ENCODE results near the gene FYCO1. TPM values are rescaled to one million over a fixed set of nuclear protein-coding genes. Genes with fewer than 3 reads are reported as not detected.

FYCO1 gene
- total RNA-seq, 1 experiment from 2014 or later = 15.4 TPM

DNA sequence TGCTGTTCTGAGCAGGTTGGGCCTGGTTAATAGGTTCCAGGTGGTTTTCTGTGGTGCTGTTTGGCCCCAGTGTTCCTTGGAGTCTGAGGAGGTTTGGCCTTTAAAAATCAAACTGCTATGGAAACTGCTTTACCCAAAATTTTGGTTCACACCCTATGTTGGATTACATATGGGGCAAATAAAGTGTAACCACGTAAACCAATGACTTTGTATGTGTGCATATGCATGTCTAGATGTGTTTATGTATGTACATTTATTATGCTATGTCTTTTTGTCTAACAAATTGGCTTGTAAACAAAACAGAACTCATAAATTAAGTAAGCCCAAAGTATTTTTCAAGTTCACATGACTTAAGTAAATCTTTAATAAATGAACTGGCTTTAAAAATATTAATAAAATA lies 40.6 kb upstream of the FYCO1 start:
- no peak for DNase-seq
- H3K9me2 ChIP-seq (replicated peaks; ENCODE audit: low read length) = no peaks in the 10 kb centered on the region
- no peak overlapping the region for H3K4me2 ChIP-seq (ENCODE audit: low read length)
- no peaks in the 10 kb centered on the region for H3K36me3 ChIP-seq (ENCODE audit: low read depth, low read length)
- no peaks in the 10 kb centered on the region for H3F3A ChIP-seq (ENCODE audit: low read length, unreplicated experiment)
- H3K27ac ChIP-seq (ENCODE audit: low read length) = no peak overlapping the region
- intact Hi-C loops (cut with micrococcal nuclease) = no loop called here
- no peak overlapping the region for H3K9ac ChIP-seq (ENCODE audit: low read length)
- BruUV-seq (replicated peaks) = no TSS peak
- CTCF ChIA-PET = no interaction called here
- H2AFZ ChIP-seq (ENCODE audit: low read length) = no peak overlapping the region
- TF ChIP-seq, protein P1, sequence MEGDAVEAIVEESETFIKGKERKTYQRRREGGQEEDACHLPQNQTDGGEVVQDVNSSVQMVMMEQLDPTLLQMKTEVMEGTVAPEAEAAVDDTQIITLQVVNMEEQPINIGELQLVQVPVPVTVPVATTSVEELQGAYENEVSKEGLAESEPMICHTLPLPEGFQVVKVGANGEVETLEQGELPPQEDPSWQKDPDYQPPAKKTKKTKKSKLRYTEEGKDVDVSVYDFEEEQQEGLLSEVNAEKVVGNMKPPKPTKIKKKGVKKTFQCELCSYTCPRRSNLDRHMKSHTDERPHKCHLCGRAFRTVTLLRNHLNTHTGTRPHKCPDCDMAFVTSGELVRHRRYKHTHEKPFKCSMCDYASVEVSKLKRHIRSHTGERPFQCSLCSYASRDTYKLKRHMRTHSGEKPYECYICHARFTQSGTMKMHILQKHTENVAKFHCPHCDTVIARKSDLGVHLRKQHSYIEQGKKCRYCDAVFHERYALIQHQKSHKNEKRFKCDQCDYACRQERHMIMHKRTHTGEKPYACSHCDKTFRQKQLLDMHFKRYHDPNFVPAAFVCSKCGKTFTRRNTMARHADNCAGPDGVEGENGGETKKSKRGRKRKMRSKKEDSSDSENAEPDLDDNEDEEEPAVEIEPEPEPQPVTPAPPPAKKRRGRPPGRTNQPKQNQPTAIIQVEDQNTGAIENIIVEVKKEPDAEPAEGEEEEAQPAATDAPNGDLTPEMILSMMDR (conservative IDR thresholded peaks at IDR 0.05; ENCODE audit: low read depth, low read length) = no peak
- no peak for TF ChIP-seq EZH2 (IDR thresholded peaks at IDR 0.05; ENCODE audit: low read length, unreplicated experiment)
- no peak for TF ChIP-seq EZH2phosphoT487 (IDR thresholded peaks at IDR 0.05; ENCODE audit: borderline replicate concordance, low read length)
- no peaks in the 10 kb centered on the region for H3K27me3 ChIP-seq (ENCODE audit: low read length)
- POLR2A ChIA-PET (ENCODE audit: unreplicated experiment) = no interaction called here
- no peaks in the 10 kb centered on the region for H3K4me1 ChIP-seq (ENCODE audit: insufficient read depth, low read length)
- ATAC-seq = no peak
- H3K79me2 ChIP-seq (ENCODE audit: low read length) = no peaks in the 10 kb centered on the region
- H3K4me3 ChIP-seq (ENCODE audit: low read length) = no peak overlapping the region
- no peaks in the 10 kb centered on the region for H4K20me1 ChIP-seq (ENCODE audit: low read length)
- H3K9me3 ChIP-seq (ENCODE audit: low read length) = no peaks in the 10 kb centered on the region

DNA sequence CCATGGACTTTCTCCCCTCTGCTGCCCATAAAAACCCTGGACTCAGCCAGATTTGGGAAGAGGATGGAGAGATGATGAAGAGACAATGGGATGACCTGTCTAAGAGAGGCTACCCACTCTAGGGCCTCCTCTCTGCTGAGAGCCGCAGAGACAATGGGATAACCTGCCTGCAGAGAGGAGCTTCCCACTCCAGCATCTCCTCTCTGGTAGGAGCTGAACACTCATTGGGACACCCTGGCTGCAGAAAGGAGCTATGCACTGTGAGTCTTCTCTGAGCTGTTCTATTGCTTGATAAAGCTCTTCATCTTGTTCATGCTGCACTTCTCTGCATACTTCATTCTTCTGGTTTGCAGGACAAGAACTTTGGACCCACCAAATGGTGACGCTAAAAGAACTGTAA lies 36.1 kb upstream of the FYCO1 start:
- Histone ChIP-seq H3K36me3 (ENCODE audit: low read depth, low read length) (peaks cover 2% of the 10 kb centered on the region; the same call in 1 of the 2 replicates), H3F3A (ENCODE audit: low read length, unreplicated experiment) (no peaks in the 10 kb centered on the region), H3K4me2 (ENCODE audit: low read length) (no peak overlapping the region), H3K27me3 (ENCODE audit: low read length) (no peaks in the 10 kb centered on the region), H3K27ac (ENCODE audit: low read length) (no peak overlapping the region), H3K4me3 (ENCODE audit: low read length) (no peak overlapping the region), H3K4me1 (ENCODE audit: insufficient read depth, low read length) (no peaks in the 10 kb centered on the region), H3K9me2 (replicated peaks; ENCODE audit: low read length) (no peaks in the 10 kb centered on the region), H4K20me1 (ENCODE audit: low read length) (no peaks in the 10 kb centered on the region), H3K79me2 (ENCODE audit: low read length) (no peaks in the 10 kb centered on the region), H3K9ac (ENCODE audit: low read length) (no peak overlapping the region), H3K9me3 (ENCODE audit: low read length) (peaks cover 7% of the 10 kb centered on the region), H2AFZ (ENCODE audit: low read length) (no peak overlapping the region)
- ChIA-PET CTCF (no interaction called here), POLR2A (ENCODE audit: unreplicated experiment) (no interaction called here)
- TF ChIP-seq EZH2 (IDR thresholded peaks at IDR 0.05; ENCODE audit: low read length, unreplicated experiment) (no peak), EZH2phosphoT487 (IDR thresholded peaks at IDR 0.05; ENCODE audit: borderline replicate concordance, low read length) (no peak)
- TF ChIP-seq, protein P1 (conservative IDR thresholded peaks at IDR 0.05; ENCODE audit: low read depth, low read length) = no peak
- BruUV-seq (replicated peaks) = no TSS peak
- intact Hi-C loops (cut with micrococcal nuclease) = no loop called here
- no peak for ATAC-seq
- DNase-seq = no peak

- Histone ChIP-seq H4K20me1 (ENCODE audit: low read length) (no peaks in the 10 kb centered on the region), H3F3A (ENCODE audit: low read length, unreplicated experiment) (no peaks in the 10 kb centered on the region), H3K27me3 (ENCODE audit: low read length) (no peaks in the 10 kb centered on the region), H3K4me2 (ENCODE audit: low read length) (no peak overlapping the region), H3K9ac (ENCODE audit: low read length) (no peak overlapping the region), H3K4me1 (ENCODE audit: insufficient read depth, low read length) (no peaks in the 10 kb centered on the region), H3K9me2 (replicated peaks; ENCODE audit: low read length) (no peaks in the 10 kb centered on the region), H3K27ac (ENCODE audit: low read length) (no peak overlapping the region), H3K9me3 (ENCODE audit: low read length) (peaks cover 7% of the 10 kb centered on the region), H3K4me3 (ENCODE audit: low read length) (no peak overlapping the region), H2AFZ (ENCODE audit: low read length) (no peak overlapping the region), H3K79me2 (ENCODE audit: low read length) (no peaks in the 10 kb centered on the region), H3K36me3 (ENCODE audit: low read depth, low read length) (peaks cover 2% of the 10 kb centered on the region; the same call in 1 of the 2 replicates)
- ChIA-PET CTCF (no interaction called here), POLR2A (ENCODE audit: unreplicated experiment) (no interaction called here)
- TF ChIP-seq EZH2 (IDR thresholded peaks at IDR 0.05; ENCODE audit: low read length, unreplicated experiment) = no peak
- TF ChIP-seq, protein P1 (conservative IDR thresholded peaks at IDR 0.05; ENCODE audit: low read depth, low read length) = no peak
- no peak for TF ChIP-seq EZH2phosphoT487 (IDR thresholded peaks at IDR 0.05; ENCODE audit: borderline replicate concordance, low read length)
- intact Hi-C loops (cut with micrococcal nuclease) = no loop called here
- no peak for ATAC-seq
- no peak for DNase-seq
- no TSS peak for BruUV-seq (replicated peaks)
These were observed 35.6 kb upstream of the FYCO1 start for GRCh38 chr3:46031269-46031668.

Measured in PC-3 (cell line).